Skeletal muscle cell (primary cell): Measurements from ENCODE around the gene USP20.

Experiments
- DNase-seq: peaks from one replicate; pipeline ENCODE4 v3.0.0-alpha.2; 2010; ENCODE audit warnings: low read depth
- H3K4me3 ChIP-seq: 2 replicates; pipeline ENCODE4 v1.5.1; 2011; ENCODE audit warnings: low read depth, mild to moderate bottlenecking, control low read depth, low read length, moderate library complexity

The USP20 gene

DNA sequence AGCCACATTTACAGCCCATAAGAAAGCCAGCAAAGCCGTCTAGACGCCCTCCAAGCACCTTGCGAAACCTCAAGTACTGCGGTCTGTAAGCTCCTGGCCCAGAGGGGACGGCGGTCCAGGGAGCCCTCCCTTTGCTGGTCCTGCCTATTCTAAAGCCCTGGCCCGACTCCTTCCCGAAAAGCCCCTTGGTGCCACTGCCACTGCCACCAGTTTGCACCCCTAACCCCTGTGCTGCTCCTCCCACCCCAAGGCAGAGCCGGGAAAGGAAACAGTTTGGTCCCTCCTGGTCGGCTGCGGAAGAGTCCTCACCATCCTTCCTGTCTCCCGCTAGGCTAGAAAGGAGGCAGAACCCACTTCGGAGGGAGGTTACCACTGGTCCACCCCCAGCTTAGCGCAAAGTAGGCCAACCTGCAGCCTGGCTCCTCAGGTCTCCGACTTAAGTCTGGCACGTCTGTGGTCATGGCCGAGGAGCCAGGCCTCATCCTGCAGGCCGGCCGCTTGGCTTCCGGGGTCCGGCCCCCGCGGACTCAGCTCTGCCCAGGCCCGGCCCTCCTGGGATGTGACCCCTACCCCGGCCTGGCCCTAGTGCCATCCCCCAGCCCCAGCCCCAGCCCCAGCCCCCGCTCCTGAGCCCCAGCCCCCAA, 12.2 kb upstream of the USP20 start:
- DNase-seq = no peak
- peak overlapping the region; percentile 69 for H3K4me3 ChIP-seq

DNA sequence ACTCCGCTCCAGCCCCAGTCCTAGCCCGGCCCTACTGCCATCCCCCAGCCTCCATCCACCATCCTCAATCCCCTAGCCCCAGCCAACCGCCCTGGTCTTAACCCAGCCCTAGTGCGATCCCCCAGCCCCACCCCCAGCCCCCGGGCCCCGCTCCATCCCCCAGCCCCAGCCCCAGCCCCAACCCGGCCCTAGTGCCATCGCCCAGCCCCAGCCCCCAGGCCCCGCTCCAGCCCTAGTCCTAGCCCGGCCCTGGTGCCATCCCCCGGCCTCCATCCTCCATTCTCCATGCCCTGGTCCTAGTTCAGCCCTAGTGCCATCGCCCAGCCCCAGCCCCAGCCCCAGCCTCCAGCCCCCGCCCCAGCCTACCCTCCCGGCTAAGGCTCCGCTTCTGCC, 11.7 kb upstream of the USP20 start:
- peak overlapping the region; percentile 69 for H3K4me3 ChIP-seq
- no peak for DNase-seq

DNA sequence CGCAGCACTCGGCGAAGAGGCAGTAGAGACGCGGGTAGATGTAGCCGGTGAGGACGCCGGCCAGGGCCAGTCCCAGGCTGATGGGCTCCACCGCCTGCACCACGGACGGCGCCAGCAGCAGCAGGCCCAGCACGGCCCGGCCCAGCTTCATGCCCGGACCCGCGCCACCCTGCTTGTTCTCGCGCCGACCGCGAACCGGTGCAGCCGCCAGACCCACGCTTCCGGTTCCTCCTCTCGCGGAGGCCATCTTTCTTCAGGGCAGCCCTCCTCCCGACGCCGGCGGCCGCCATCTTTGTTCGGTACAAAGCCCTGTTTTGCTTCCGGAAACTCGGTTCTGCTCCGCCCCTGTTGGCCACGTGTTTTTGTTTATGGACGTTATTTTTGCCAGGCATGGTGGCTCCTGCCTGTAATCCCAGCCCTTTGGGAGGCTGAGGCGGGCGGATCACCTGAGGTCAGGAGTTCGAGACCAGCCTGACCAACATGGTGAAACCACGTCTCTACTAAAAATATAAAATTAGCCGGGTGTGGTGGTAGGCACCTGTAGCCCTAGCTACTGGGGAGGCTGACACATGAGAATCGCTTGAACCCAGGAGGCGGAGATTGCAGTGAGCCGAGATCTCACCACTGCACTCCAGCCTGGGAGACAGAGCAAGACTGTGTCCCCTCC, 11.2 kb upstream of the USP20 start, which contains the start of gene TOR1A:
TSS of gene TOR1A (minus strand) at position 202 of the 667 bp plus-strand sequence. CDS start at position 151, 51 bp downstream.
- peak; percentile 68 for DNase-seq
- H3K4me3 ChIP-seq = peak within 1 kb of the TSS; percentile 69

DNA sequence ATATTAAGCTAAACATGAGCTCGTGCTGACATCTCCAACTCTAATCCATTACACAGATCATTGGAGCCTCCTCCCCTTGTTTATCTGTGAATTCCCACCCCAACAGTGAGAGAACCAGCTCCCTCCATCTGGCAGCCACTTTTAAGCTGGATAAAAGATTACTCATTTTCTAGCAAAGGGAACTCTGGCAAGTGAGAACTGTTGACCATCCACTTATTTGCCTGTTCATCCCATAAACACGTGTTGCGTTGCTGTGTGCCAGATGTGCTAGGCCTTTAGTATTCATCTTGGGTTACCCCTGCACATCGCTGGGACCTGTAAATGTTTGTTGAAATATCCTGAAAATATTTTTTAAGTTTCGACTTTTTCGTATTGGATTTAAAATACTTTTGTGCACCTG, 8.9 kb upstream of the USP20 start:
- no peak overlapping the region for H3K4me3 ChIP-seq
- DNase-seq = no peak

DNA sequence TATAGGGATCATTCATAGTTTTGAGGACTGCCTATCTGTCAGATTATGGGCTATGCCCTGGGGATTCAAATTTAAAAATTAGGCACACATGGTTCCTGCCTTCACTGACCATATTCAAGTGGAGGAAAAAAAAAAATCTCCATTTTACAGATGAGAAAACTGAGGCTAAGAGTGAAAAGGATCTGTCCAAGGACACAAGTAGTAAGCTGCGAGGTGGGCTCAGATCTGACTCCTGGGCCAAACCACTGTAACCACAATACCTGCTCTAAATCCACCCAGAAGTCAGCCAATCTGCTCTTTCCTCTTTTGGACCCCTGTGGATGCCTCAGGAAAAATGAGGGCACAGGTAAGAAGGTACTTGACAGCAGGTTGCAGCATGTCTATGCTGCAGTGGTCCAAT, 8.5 kb upstream of the USP20 start:
- no peak for DNase-seq
- no peak overlapping the region for H3K4me3 ChIP-seq

DNA sequence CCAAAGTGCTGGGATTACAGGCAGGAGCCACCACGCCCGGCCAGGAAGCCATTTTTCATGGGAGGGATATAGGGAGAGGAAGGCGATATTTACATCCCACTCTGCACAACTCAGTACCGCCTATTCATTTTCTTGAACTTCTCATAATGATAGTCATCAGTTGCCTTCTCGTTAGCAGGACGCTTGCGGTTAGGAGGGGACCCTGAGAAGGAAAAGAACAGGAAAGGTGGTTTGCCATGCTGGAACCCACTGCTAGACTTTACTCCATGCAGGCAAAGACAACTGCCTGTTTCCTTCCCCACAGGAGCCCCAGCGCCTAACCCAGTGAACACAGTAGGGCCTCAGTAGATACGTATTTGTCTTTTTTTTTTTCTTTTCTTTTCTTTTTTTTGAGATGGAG, 7.2 kb upstream of the USP20 start:
- DNase-seq = no peak
- H3K4me3 ChIP-seq = no peak overlapping the region

DNA sequence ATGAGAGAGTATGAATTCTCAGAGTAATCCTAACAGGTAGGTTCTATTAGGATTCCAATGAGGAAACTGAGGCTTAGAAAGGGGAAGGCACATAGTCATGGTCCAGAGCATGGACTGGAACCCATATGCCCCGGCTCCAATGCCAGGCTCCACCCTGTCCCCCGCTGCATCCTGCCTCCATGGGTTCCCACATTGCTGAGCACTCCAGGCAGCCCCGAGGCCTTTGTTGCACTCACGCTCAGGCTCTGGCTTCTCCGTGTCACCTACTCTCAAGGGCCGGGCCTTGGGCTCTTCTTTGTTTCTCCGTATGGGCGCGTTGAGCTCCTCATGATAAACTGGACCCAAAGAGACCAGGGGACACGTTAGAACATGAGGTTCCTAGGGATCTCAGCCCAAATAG, 6.3 kb upstream of the USP20 start:
- no peak for DNase-seq
- H3K4me3 ChIP-seq = no peak overlapping the region

DNA sequence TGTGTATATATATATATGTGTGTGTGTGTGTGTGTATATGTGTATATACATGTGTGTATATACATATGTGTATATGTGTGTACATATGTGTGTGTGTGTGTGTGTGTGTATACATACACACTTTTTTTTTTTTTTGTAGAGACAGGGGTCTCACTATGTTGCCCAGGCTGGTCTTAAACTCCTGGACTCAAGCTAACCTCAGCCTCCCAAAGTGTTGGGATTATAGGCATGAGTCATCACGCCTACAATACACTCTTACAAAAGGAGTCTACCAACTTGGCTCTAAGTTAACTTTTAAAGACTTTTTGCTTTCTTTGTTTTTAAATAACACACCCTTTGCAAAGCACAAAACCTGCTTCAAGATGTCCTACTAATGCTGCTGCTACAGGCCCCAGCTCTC, 2.3 kb upstream of the USP20 start:
- no peak for DNase-seq
- H3K4me3 ChIP-seq = no peak overlapping the region

DNA sequence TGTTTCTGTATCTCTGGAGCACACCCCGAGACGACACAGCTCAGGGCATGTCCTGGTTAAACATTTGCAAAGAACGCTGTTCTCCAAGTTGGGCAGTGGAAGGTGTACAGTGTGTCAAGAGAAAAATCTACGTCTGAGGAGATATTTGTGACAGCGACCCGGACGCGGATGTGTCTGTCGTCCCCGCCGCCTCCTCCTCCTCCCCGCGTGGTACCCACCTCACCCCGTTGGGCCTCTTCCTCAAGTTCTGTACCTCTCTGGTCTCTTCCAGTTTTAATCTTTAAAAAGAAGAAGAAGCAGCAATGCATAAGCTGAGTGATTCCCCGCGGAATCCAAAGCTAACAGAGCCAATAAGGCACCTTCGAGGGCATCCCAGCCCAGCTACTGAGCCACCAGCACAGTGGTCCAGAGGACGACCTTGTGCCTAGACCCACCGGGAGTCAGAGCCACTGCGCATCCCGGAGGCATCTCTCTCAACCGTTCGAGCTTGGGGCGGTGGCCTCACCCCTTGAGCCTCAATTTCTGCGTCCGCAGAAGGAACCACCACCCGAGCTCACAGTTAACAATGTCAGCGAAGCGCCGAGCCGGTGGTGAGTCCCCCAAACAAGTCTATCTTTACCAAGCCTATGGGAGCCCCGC, 650 bp upstream of the USP20 start:
- peak overlapping the region; percentile 86 for H3K4me3 ChIP-seq
- no peak for DNase-seq

DNA sequence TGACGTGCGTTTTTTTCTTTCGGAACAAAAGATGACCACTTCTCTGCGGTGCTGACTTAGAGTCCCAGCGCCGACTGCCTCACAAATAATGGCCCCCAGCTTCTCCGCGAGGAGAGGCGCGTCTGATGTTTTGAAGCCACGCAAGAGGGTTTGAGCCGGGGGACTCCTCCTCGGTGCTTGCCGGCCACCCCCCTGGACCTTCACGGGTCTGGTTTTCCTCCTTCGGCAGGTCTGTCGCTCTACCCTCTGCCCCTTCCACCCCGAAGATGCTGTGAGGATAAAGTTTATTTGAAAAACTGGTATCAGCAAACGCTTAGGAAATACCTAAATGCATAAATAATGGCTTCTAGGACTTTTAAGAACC, 584 bp downstream of the USP20 start:
- H3K4me3 ChIP-seq = peak overlapping the region; percentile 86
- DNase-seq = no peak

DNA sequence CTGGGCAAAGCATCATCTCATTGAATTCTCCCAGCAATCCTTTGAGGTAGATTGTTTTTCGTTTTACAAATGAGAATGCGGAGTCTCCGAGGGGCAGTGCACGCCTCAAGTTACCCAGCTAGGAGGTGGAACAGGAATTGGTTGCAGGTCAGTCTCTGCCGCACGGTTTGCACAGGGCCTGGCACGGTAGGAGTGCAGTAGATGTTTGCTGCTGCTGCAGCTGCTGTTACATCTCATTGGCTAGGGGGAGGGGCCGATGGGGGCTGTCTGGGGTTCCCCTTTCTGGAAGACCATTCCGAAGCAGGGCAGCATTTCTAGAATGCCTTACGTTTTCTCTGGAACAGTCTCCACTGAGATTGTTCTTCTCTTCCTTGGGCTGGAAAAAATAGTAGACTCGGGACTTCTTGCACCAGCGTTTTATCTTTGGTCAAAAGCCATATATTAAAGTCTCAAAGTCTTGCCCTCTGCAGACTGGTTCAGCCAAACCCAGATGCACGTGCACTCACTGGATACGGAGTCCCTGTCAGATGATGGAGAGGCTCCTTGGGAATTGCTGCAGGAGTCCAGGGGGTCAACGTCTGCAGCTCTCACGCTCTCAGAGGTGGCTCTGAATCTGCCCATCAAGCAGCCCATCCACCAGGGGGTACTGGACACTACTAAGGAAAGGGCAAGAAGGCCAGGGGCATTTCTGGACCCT, 1.2 kb downstream of the USP20 start:
- no peak for DNase-seq
- peak overlapping the region; percentile 86 for H3K4me3 ChIP-seq

DNA sequence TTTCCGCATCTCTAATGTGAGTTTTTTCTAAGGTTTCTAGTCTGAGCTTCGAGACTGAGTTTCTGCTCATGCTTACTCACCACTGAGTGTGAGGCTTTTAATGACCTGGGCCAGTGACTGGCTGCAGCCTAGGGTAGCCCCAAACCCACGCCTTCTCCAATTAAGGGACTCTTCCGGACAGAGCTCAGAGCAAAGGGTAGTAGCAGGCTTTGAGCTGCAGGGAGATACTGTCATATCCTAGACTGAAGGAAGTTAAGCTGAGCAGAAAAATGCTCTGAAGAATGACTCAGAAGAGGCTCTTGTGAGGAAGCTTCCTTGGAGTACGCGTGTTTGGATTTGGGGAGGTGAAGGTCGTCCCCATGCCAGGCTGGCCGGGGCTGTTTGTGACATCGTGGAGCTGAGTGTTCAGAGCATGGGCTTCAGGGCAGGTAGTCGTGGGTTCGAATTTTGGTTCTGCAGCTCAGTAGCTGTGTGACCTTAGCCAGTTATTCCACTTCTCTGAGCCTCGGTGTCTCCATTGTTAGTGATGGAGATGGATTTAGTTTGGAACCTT, 3.5 kb downstream of the USP20 start:
- H3K4me3 ChIP-seq = no peak overlapping the region

DNA sequence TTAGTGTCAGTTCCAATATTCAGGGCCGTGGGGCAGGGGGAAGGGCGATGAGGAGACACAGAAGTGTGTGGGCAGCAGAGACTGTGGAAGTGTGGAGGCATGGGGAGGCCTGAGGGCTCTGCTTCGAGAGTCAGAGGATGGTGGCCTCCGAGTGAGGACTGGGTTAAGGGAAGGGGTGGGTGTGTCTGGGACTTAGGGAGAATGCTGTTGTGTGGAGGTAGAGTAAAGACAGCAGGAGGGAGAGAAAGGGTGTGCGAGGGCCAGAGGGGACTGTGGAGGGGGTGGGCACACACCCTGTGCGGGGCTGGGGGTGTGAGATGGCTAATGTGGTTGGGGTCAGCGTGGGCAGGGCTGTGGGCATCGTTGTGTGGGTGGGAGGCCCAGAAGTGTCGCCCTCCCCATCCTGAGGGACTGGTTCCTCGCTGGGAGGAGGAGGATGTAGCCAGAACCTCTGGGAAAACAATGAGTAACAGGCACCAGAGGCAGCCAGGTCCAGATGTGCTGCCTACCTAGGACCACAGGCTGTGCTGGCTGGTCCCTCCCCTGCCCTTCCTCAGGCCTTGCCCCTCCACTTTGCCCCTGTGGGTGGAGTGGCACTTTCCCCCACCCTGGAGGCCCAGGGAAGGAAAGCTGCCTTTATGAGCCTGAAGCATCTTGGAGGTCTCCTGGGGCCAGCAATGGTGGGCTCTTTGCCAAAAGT, 4.2 kb downstream of the USP20 start:
- DNase-seq = no peak
- no peak overlapping the region for H3K4me3 ChIP-seq

More for the DNA sequence above, 3.5 kb downstream of the USP20 start:
- peak; percentile 68 for DNase-seq

DNA sequence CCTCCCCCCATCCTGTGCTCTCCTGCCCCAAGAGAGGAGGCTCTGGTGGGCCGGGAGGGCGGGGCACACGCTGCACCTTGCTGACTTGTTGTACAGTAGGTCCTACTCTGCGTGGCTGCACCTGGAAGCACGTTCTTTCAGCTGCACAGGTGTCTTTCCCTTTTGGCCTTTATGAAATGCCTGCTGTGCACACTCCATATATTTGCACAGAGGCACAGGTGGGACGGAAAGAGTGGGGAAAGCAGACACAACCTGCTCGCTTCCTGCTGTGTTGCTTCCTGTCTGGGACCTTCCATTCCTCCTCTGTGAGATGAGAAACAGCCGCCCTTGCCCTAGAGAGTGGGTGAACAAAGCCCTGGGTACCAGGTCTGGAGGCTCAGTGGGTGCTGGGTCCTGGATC, 4.8 kb downstream of the USP20 start:
- no peak for DNase-seq
- H3K4me3 ChIP-seq = no peak overlapping the region

DNA sequence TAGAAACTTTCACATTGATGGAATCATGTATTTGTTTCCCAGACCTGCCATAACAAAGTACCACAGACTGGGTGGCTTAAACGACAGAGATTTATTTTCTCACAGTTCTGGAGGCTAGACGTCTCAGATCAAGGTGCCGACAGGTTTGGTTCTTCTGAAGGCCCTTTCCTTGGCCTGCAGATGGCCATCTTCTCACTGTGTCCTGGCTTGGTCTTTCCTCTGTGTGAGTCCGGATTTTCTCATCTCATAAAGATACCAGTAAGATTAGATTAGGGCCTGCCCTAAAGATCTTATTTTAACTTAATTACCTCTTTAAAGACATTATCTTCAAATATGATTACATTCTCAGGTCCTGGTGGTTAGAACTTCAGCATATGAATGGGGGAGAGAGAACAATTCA, 5.8 kb downstream of the USP20 start:
- no peak for DNase-seq
- H3K4me3 ChIP-seq = no peak overlapping the region

DNA sequence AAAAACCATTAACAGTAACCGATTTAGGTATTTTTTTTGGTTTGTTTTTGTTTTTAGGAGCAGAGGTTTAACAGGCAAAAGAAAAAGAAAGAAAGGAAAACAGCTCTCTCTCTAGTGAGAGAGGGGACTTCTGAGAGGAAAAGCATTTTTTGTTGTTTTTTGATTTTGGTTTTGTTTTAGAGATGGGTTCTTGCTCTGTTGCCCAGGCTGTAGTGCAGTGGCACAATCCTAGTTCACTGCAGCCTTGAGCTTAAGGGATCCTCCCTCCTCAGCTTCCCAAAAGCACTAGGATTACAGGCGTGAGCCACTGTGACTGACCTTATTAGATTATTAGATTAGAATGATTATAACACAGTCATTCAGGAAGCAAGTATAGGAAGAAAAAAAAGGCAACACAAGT, 10.1 kb downstream of the USP20 start:
- H3K4me3 ChIP-seq = no peak overlapping the region
- DNase-seq = no peak

DNA sequence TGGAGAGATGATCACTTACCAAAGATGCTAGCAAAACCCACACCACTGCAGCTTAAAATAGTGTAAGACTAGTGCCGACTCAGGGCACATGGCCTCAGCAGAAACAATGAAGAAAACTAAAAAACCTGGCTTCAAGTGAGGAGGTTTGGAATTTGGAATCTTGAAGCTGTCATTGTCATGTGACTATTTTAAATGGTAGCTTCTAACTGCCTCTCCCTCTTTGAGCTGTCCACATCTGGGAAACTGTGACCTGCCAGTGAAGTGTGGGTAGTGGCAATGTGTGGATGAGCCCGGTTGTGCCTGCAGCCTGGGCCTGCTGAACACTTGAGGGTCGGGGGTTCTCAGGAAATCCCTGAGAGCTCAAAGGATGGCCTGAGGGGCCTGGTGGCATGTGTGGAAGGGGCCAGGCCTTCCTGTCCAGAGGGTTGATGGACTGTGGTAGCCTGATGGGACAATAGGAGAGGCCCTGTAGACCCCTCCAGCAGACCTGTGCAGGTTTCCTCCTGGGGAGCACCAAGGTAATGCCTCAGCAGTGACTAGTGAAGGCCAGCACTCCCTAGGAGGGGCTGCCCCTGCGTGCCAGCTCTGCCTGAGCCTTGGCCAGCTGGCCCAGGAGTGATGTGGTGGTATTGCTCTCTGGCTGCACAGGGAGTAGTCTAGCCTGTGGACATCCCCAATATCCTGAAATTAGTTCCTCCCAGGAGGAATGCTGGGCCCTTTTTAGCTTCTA, 13.6 kb downstream of the USP20 start:
- no peak for DNase-seq

DNA sequence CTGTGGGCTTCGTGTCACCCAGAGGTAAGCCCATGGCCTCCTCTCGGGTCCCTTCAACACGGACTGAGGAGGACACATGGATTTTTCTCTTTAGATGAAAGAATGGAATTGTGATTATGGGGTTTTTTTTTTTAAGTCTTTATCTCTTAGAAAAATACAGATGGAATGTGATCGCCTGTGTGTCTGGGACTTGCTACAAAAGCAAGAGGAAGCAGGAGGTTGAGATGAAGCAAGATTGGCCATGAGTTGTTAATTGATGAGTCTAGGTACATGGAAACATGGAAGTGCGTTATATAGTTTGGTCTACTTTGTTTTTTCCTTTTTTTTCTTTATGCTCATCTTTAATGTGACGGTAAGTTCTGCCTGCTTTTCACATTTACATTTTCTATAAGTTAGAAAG, 14.6 kb downstream of the USP20 start:
- no peak overlapping the region for H3K4me3 ChIP-seq
- no peak for DNase-seq

More for the DNA sequence above, 13.6 kb downstream of the USP20 start:
- H3K4me3 ChIP-seq = no peak overlapping the region
